HAP-1 (cell line): ENCODE data around the gene SIRT6.
"Not testable (repeated sequence)": the region's sequence is repeated elsewhere in the genome, so short reads cannot be mapped to it uniquely, and the experiment has no call there.

Experiments
- DNase-seq, 2 experiments: peaks; one replicate each; pipeline ENCODE4 v3.0.0-alpha.2; 2016 to 2020; ENCODE audit warnings: low spot score in 2 of 2
- H3K27me3 ChIP-seq: fragments of 250-450 bp; sonication (Bioruptor Pico); 2 replicates; pipeline ENCODE4 v1.5.1; 2020; ENCODE audit warnings: low read depth, mild to moderate bottlenecking, moderate library complexity
- H3K36me3 ChIP-seq: fragments of 250-450 bp; sonication (Bioruptor Pico); replicated peaks from 2 replicates; pipeline ENCODE4 v1.5.1; 2020; ENCODE audit warnings: mild to moderate bottlenecking
- H3K4me1 ChIP-seq: fragments of 250-450 bp; sonication (Bioruptor Pico); 2 replicates; pipeline ENCODE4 v1.5.1; 2020; ENCODE audit warnings: mild to moderate bottlenecking
- H3K4me3 ChIP-seq: fragments of 250-450 bp; sonication (Bioruptor Pico); 2 replicates; pipeline ENCODE4 v1.5.1; 2020; ENCODE audit warnings: mild to moderate bottlenecking, moderate library complexity
- H3K9me3 ChIP-seq: fragments of 250-450 bp; sonication (Bioruptor Pico); 2 replicates; pipeline ENCODE4 v1.5.1; 2020; ENCODE audit warnings: mild to moderate bottlenecking, moderate library complexity
- in situ Hi-C: fragments of 300-500 bp; cut with MboI; formaldehyde crosslinking; loops from 3 replicates; pipeline ENCODE4 v1.14.3; 2020; ENCODE audit warnings: low sequenced_read_pairs, inconsistent platforms, mixed read lengths

Gene SIRT6

DNA sequence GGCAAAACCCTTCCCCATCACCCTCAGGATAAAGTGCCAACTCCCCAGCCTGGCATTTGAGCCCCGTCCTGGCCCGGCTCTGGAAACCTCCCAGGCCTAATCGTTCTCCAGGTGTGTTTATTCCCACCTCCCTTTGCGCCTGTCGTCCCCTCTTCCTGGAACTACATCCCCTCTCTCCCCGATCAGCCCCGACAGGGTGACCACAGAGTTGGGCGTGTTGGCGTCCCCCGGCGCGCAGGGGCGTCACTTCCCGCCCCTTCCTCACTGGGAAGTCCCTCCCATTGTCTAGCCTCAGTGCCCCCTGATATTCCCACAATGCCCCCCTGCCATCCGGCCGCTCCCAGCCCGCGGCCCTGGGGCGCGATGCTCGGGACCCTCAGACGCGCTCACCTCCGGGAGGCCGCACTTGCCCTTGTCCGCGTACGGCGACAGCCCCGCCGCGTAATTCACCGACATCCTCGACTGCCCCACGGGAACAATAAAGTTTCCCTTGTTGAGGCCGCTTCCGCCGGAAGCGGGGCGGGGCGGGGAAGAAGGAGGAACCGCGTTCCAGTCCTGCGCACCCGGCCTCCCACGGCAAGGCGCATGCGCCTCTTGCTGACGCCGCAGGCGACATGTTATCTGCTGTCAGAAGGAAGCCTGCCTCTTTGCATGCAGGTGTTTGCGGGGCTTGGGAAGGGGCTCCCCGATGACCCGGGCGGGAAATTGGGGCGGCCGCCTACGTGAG is at the start of gene SIRT6, which contains the start of gene ANKRD24:
SIRT6 (minus strand) TSS at position 480 of the 727 bp plus-strand sequence; CDS start at position 456, 24 bp downstream.
ANKRD24 (plus strand) TSS at position 606 of the 727 bp plus-strand sequence. CDS start 3,737 bp downstream, outside the sequence.
- H3K4me3 ChIP-seq = peak within 1 kb of the TSS; percentile 96
- H3K36me3 ChIP-seq = peaks cover 2% of the 10 kb centered on the region; the same call in 1 of the 2 replicates
- H3K27me3 ChIP-seq = no peaks in the 10 kb centered on the region
- in situ Hi-C loops = no loop called here
- H3K4me1 ChIP-seq = no peaks in the 10 kb centered on the region; the same call in 1 of the 2 replicates
- DNase-seq = peak; percentile 86 to 97
- no peaks in the 10 kb centered on the region for H3K9me3 ChIP-seq

DNA sequence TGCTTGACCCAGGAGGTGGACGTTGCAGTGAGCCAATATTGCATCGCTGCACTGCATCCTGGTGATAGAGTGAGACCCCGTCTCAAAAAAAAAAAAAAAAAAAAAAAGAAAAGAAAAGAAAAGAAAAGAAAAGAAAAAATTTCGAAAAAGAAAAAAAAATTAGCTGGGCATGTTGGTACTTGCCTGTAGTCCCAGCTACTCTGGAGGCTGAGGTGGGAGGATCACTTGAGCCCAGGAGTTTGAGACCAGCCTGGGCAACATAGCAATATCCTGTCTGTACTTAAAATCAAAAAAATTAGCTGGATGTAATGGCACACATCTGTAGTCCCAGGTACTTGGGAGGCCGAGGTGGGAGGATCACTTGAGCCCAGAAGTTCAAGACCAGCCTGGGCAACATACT is 49.8 kb upstream of the SIRT6 start:
- H3K4me3 ChIP-seq, H3K27me3 ChIP-seq, H3K9me3 ChIP-seq, H3K4me1 ChIP-seq, in situ Hi-C loops, H3K36me3 ChIP-seq, DNase-seq: not testable (repeated sequence)

DNA sequence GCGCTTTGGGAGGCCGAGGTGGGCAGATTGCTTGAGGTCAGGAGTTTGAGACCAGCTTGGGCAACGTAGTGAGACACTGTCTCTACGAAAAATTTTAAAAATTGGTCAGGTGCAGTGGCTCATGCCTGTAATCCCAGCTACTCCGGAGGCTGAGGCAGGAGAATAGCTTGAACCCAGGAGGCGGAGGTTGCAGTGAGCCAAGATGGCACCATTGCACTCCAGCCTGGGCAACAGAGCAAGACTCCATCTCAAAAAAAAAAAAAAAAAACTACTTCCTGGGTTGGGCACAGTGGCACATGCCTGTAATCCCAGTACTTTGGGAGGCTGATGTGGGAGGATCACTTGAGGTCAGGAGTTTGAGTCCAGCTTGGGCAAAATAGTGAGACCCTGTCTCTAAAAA is 49.2 kb upstream of the SIRT6 start:
- in situ Hi-C loops, H3K27me3 ChIP-seq, H3K36me3 ChIP-seq, DNase-seq, H3K4me1 ChIP-seq, H3K9me3 ChIP-seq, H3K4me3 ChIP-seq: not testable (repeated sequence)

DNA sequence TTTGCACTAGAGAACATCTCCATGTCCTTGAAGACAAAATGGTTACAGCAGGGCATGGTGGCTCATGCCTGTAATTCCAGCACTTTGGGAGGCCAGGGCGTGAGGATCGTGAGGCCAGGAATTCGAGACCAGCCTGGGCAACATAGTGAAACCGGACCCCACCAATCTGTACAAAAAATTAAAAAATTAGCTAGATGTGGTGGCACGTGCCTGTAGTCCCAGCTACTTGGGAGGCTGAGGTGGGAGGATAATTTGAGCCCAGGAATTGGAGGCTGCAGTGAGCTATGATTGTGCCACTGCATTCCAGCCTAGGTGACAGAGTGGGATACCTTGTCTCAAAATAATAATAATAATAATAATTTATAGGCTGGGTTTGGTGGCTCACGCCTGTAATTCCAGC is 47.9 kb upstream of the SIRT6 start:
- in situ Hi-C loops, H3K4me1 ChIP-seq, H3K27me3 ChIP-seq, H3K36me3 ChIP-seq, H3K4me3 ChIP-seq, DNase-seq, H3K9me3 ChIP-seq: not testable (repeated sequence)

DNA sequence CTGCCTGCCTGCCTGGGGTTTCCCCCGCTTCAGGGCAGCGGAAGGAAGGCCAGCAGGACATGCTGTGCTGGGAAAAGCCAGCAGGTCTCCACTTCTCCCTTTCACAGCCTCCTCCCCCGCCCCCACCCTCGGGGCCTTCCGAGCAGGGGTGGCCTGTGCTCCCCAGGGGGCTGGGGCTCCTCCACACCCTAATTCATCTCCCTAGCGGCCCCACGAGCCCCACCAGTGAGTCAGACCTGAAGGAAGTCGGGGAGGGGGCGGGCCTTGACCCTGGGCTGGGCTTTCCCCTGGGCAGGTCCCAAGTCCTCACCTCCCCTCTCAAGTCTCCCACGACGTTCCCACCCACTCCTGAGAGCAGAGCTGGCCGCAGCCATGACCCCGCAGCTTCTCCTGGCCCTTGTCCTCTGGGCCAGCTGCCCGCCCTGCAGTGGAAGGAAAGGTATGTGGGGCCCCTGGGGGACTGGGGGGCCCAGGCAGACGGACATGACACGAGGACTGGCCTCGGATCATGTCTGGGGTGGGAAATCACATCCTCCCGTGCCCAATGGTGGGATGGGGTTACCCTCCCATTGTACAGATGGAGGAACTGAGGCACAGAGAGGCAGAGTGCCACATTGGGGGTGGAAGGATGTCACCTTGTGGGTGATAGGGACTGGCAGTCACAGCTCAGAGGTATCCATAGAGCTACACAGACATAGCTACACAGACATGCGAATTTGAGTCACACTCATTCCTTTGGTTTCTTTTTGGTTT is 47.0 kb upstream of the SIRT6 start, which contains the start of gene EBI3:
EBI3 (plus strand) TSS at position 345 of the 753 bp plus-strand sequence; CDS start at position 373, 28 bp downstream.
- no peaks in the 10 kb centered on the region for H3K9me3 ChIP-seq
- in situ Hi-C loops = no loop called here
- no peak within 1 kb of the TSS for H3K4me3 ChIP-seq
- peaks cover 8% of the 10 kb centered on the region; the same call in 1 of the 2 replicates for H3K27me3 ChIP-seq
- DNase-seq = peak in 1 of 2 experiments; percentile 21
- H3K36me3 ChIP-seq = no peaks in the 10 kb centered on the region
- no peaks in the 10 kb centered on the region for H3K4me1 ChIP-seq

DNA sequence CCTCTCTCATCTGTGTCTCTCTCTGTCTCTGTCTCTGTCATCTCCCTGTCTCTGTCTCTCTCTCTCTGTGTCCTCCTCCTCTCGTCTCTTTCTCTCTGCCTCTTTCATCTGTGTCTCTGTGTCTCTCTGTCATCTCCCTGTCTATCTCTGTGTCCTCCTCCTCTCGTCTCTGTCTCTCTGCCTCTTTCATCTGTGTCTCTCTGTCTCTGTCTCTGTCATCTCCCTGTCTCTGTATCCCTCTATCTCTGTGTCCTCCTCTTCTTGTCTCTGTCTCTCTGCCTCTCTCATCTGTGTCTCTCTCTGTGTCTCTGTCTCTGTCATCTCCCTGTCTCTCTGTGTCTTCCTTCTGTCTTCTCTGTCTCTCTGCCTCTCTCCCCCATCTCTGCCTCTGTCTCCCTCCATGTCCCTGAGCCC is 46.4 kb upstream of the SIRT6 start:
- Histone ChIP-seq H3K27me3 (peaks cover 8% of the 10 kb centered on the region; the same call in 1 of the 2 replicates), H3K4me1 (no peaks in the 10 kb centered on the region), H3K9me3 (no peaks in the 10 kb centered on the region), H3K4me3 (no peak overlapping the region), H3K36me3 (no peaks in the 10 kb centered on the region)
- in situ Hi-C loops = no loop called here
- DNase-seq = no peak

DNA sequence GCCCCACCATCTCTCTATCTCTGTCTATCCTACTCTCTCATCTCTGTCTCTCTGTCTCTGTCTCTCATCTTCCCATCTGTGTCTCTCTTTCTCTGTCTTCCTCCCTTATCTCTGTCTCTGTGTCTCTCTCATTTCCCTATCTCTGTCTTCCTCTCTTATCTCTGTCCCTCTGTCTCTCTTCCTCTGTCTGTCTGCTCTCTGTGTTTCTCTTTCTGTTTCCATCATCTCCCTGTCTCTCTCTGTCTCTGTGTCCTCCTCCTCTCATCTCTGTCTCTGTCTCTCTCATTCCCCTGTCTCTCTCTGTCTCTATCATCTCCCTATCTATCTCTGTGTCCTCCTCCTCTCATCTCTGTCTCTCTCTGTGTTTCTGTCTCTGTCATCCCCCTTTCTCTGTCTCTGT is 45.4 kb upstream of the SIRT6 start:
- in situ Hi-C loops = no loop called here
- no peak overlapping the region for H3K4me3 ChIP-seq
- H3K9me3 ChIP-seq = no peaks in the 10 kb centered on the region
- no peak for DNase-seq
- no peaks in the 10 kb centered on the region for H3K36me3 ChIP-seq
- H3K4me1 ChIP-seq = no peaks in the 10 kb centered on the region
- H3K27me3 ChIP-seq = peaks cover 8% of the 10 kb centered on the region; the same call in 1 of the 2 replicates

DNA sequence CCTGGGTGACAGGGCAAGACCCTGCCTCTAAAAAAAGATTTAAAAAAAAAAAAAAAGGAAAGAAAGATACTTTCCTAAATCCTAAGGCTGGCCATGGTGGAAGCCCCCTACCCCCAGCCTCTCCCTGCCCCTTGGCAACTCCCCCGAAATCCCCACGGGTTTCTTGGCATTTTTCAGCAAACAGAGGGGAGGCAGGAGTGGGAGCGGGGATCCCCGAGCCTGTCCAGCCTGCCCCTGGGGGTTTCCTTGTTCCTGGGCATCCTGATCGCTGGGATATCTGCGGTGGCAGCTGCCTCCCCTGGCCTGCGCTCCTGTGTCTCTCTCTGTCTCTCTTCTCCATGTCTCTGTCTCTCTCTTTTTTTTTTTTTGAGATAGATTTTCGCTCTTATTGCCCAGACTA is 43.5 kb upstream of the SIRT6 start:
- Histone ChIP-seq H3K36me3 (no peaks in the 10 kb centered on the region), H3K27me3 (peaks cover 8% of the 10 kb centered on the region; the same call in 1 of the 2 replicates), H3K4me1 (no peaks in the 10 kb centered on the region), H3K4me3 (no peak overlapping the region), H3K9me3 (no peaks in the 10 kb centered on the region)
- in situ Hi-C loops = no loop called here
- no peak for DNase-seq

DNA sequence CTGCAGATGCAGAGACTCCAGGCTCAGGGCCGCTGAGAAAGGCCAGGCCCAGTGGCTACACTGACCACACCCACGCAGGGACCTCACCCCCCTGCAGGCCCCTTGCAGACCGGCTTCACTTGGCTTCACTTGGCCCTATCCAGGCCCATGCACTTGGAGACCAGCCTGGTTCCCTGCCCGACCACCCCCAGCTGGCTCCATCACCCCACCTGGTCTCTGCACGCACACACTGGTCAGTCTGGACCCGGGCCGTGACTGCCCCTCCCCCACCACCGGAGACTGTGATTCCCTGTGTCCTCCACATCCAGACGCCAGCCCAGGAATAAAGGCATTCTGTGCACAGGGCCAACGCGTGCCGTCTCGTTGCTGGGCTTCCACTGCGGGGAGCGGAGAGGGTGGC is 42.1 kb upstream of the SIRT6 start:
- peaks cover 8% of the 10 kb centered on the region; the same call in 1 of the 2 replicates for H3K27me3 ChIP-seq
- in situ Hi-C loops = no loop called here
- no peak for DNase-seq

DNA sequence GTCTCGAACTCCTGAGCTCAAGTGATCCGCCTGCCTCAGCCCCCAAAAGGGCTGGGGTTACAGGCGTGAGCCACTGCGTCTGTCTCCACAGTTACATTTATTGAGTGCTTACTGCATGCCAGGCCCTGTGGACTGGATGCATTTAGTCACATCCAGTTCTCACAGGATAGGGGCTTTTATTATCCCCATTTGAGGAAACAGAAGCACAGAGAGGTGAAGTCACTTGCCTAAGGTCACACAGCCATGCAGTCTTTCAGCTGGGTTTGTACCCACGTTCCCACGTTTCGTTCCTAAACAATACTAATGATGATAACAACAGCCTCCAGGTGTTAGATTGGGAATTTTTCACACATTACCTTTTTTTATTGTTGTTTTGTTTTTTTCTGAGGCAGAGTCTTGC is 37.8 kb upstream of the SIRT6 start:
- in situ Hi-C loops = no loop called here
- DNase-seq = no peak
- Histone ChIP-seq H3K27me3 (no peaks in the 10 kb centered on the region), H3K4me1 (no peaks in the 10 kb centered on the region), H3K36me3 (no peaks in the 10 kb centered on the region), H3K4me3 (no peak overlapping the region), H3K9me3 (no peaks in the 10 kb centered on the region)

More for the DNA sequence above, 42.1 kb upstream of the SIRT6 start:
- Histone ChIP-seq H3K4me3 (no peak overlapping the region), H3K9me3 (no peaks in the 10 kb centered on the region), H3K4me1 (no peaks in the 10 kb centered on the region), H3K36me3 (no peaks in the 10 kb centered on the region)

DNA sequence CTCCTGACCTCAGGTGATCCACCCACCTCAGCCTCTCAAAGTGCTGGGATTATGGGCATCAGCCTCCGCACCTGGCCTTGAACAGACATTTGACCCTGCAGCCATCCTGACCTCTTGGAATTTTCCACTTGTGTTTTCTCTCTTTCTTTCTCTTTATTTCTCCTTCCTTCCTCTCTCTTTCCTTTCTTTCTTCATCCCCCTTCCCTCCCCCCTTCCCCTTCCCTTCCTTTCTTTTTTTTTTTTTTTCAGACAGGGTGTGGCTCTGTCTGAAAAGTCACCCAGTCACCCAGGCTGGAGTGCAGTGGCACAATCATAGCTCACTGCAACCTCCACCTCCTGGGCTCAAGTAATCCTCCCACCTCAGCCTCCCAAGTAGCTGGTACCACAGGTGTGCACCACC is 36.2 kb upstream of the SIRT6 start:
- H3K4me1 ChIP-seq, H3K4me3 ChIP-seq, H3K9me3 ChIP-seq, H3K36me3 ChIP-seq, DNase-seq, in situ Hi-C loops, H3K27me3 ChIP-seq: not testable (repeated sequence)

DNA sequence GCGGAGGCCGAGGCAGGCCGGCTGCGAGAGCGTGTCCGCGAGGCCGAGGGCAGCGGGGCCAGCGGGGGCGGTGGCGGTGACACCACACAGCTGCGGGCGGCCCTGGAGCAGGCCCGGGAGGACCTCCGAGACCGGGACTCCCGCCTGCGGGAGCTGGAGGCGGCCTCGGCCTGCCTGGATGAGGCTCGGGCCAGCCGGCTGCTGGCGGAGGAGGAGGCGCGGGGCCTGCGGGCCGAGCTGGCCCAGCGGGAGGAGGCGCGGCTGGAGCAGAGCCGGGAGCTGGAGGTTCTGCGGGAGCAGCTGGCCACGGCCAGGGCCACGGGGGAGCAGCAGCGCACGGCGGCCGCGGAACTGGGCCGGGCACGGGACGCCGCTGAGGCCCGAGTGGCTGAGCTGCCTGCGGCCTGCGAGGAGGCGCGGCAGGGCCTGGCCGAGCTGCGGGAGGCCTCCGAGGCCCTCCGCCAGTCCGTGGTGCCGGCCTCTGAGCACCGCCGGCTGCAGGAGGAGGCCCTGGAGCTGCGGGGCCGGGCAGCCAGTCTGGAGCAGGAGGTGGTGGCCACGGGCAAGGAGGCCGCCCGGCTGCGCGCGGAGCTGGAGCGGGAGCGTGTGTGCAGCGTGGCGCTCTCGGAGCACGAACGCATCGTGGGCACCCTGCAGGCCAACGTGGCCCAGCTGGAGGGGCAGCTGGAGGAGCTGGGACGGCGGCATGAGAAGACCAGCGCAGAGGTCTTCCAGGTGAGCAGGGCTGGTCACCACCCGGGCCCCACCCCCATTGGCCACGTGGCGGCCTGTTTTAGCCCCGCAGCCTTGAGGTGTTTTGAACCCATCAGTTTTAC is 35.3 kb upstream of the SIRT6 start:
- Histone ChIP-seq H3K36me3 (no peaks in the 10 kb centered on the region), H3K4me3 (no peak overlapping the region), H3K4me1 (no peaks in the 10 kb centered on the region), H3K27me3 (peaks cover 15% of the 10 kb centered on the region), H3K9me3 (no peaks in the 10 kb centered on the region)
- in situ Hi-C loops = no loop called here
- DNase-seq = no peak

DNA sequence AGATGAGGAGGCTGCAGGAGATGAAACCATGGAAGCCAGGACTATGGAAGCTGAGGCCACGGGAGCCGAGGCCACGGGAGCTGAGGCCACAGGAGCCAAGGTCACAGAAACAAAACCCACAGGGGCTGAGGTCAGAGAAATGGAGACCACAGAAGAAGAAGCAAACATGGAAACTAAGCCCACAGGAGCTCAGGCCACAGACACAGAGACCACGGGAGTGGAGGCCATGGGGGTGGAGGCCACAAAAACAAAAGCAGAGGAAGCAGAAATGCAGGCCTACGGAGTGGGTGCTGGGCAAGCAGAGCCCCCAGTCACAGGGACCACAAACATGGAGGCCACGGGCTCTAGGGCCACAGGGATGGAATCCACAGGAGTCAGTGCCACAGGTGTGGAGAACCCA is 34.5 kb upstream of the SIRT6 start:
- H3K4me1 ChIP-seq = no peaks in the 10 kb centered on the region
- H3K36me3 ChIP-seq = no peaks in the 10 kb centered on the region
- H3K9me3 ChIP-seq = no peaks in the 10 kb centered on the region
- no peak overlapping the region for H3K4me3 ChIP-seq
- DNase-seq = no peak
- peaks cover 21% of the 10 kb centered on the region for H3K27me3 ChIP-seq
- in situ Hi-C loops = no loop called here
